Measurements from ENCODE around the gene DNMT3B. TPM values are rescaled to one million over a fixed set of nuclear protein-coding genes. Genes with fewer than 3 reads are reported as not detected.

DNMT3B gene
- total RNA-seq, 1 donor from 2014 or later: 0.75 TPM

DNA sequence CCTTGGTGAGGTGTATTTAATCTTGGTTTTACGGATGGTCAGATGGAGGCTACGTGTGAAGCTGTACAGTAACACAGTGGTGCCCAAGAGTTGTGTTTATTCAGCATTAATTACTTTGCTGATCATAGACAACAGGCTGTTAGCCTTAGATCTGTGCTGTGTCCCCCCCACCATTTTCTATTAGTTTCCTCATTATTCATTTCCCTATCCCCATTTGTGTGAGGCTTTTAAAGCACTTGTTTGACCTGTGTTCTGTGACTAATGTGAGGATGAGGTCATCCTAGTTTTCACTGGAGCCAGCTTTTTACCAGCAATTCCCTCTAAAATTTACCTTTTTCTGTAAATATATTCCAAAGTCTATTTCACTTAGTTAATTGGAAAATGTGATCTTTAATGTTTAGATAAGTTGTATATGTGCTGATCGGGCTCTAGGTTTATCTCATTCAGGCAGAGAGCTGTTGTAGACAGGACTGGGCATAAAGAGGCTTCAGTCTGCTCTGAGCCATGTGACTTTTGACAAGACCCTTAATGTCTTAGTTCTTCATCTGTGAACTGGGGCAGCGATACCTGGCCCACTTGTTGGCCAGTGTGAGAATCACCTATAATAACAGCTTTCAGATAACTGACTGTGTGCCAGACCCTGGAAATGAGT, 66.0 kb downstream of the DNMT3B start:
- Histone ChIP-seq H3K9me3 (no peaks in the 10 kb centered on the region), H3K27me3 (no peaks in the 10 kb centered on the region), H3K4me1 (no peaks in the 10 kb centered on the region), H3K4me3 (no peak overlapping the region), H3K27ac (peak overlapping the region in 1 of 2 donors; percentile 5), H3K36me3 (peaks cover 18 to 33% of the 10 kb centered on the region in 2 donors)
- no peak for DNase-seq (ENCODE audit: low spot score in 2 of 2)
- TF ChIP-seq, protein P1, sequence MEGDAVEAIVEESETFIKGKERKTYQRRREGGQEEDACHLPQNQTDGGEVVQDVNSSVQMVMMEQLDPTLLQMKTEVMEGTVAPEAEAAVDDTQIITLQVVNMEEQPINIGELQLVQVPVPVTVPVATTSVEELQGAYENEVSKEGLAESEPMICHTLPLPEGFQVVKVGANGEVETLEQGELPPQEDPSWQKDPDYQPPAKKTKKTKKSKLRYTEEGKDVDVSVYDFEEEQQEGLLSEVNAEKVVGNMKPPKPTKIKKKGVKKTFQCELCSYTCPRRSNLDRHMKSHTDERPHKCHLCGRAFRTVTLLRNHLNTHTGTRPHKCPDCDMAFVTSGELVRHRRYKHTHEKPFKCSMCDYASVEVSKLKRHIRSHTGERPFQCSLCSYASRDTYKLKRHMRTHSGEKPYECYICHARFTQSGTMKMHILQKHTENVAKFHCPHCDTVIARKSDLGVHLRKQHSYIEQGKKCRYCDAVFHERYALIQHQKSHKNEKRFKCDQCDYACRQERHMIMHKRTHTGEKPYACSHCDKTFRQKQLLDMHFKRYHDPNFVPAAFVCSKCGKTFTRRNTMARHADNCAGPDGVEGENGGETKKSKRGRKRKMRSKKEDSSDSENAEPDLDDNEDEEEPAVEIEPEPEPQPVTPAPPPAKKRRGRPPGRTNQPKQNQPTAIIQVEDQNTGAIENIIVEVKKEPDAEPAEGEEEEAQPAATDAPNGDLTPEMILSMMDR (IDR thresholded peaks at IDR 0.05): no peak
- intact Hi-C loops (cut with DNase I): no loop called here

DNA sequence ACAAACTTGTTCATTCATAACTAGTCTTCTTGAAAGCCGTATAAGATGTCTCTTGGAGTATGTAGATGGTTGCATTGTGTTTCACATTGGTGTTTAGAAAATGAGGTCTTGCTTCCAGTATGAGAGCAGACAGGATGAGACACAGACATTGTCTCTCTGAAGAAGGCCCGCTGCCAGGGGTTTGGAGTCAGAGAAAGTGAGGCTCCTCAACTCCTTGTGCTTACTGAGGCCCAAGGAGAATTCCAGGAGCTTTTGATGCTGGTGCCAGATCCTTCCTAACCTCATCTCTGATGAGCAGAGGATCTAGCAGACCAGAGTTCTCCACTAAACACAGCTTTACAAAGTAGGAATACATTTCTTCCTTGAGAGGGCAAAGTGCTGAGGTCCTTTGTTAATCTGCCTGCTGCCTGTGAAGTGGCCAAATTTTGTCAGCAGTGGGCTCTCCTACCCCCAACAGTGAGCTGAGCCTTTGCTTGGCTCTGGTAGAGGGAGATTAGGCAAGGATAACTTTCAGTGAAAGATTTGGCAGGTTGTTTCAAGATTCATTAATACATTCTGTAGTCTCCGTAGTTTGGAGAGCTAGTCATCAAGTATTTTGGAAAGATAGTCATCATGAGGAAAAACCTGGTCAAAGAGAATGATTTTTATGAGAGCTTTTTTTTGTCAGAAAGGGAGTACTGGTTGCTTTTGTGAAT, 67.3 kb downstream of the DNMT3B start:
- TF ChIP-seq, protein P1 (IDR thresholded peaks at IDR 0.05): no peak
- DNase-seq (ENCODE audit: low spot score in 2 of 2): no peak
- Histone ChIP-seq H3K4me3 (no peak overlapping the region), H3K27me3 (no peaks in the 10 kb centered on the region), H3K36me3 (peaks cover 27 to 39% of the 10 kb centered on the region in 2 donors), H3K27ac (peak overlapping the region; percentile 3 to 8), H3K9me3 (no peaks in the 10 kb centered on the region), H3K4me1 (no peaks in the 10 kb centered on the region)
- intact Hi-C loops (cut with DNase I): no loop called here

DNA sequence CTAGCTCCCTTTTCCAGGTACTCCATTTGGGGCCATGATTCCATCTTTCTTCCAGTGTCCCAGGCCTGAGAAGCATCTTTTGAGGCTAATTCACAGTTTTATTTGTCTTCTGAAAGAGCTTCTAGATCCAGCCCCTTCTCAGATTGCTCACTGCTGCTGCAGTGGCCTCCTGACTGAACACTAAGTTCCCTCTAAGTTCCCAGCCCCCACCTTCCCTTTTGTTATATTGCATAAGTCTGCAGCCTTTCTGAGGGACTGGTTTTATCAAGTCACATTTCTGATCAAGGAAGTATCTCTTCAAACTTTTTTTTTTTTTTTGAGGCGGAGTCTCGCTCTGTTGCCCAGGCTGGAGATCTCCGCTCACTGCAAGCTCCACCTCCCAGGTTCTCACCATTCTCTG, 68.3 kb downstream of the DNMT3B start:
- peak in 1 of 2 donors; percentile 69 for DNase-seq (ENCODE audit: low spot score in 2 of 2)
- no peak overlapping the region for H3K27ac ChIP-seq
- no peak overlapping the region for H3K4me3 ChIP-seq
- peaks cover 27 to 42% of the 10 kb centered on the region in 2 donors for H3K36me3 ChIP-seq
- H3K4me1 ChIP-seq: no peaks in the 10 kb centered on the region
- no peaks in the 10 kb centered on the region for H3K9me3 ChIP-seq
- no peaks in the 10 kb centered on the region for H3K27me3 ChIP-seq
- intact Hi-C loops (cut with DNase I): no loop called here
- TF ChIP-seq, protein P1 (IDR thresholded peaks at IDR 0.05): no peak

DNA sequence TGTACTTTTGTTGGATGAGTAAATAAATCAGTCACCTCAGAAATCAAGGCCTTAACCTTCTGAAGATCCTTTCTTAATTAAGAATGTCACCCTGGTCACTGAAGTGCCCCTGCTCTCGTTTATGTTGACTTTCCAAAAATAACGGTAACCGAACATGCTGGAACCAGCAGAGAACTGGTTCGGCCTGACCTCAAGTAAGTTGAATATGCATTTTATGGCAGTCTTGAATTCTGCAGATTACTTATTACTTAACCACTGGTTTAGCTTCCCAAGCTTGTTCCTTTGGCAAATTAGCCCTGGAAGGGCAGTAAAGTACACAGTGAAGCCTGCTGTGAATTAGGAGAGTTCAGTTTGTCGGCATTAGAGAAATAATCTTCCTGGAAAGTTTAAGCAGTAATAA, 69.8 kb downstream of the DNMT3B start:
- H3K27me3 ChIP-seq: no peaks in the 10 kb centered on the region
- no peaks in the 10 kb centered on the region for H3K4me1 ChIP-seq
- intact Hi-C loops (cut with DNase I): no loop called here
- peaks cover 29 to 47% of the 10 kb centered on the region in 2 donors for H3K36me3 ChIP-seq
- no peak overlapping the region for H3K4me3 ChIP-seq
- TF ChIP-seq, protein P1 (IDR thresholded peaks at IDR 0.05): no peak
- DNase-seq (ENCODE audit: low spot score in 2 of 2): no peak
- no peak overlapping the region for H3K27ac ChIP-seq
- H3K9me3 ChIP-seq: no peaks in the 10 kb centered on the region

DNA sequence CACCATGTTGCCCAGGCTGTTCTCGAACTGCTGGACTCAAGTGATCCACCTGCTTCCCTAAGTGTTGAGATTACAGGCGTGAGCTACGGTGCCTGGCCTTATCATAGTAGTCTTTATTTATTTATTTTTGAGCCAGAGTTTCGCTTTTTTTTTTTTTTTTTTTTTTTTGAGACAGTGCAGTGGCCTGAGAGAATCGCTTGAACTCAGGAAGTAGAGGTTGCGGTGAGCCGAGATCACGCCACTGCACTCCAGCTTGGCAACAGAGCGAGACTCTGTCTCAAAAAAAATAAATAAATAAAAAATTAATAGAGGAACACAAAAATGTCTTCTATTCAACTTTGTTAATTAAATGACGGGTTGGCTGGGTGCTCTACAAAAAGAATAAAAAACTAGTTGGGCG, 70.5 kb downstream of the DNMT3B start:
- Histone ChIP-seq H3K27me3 (no peaks in the 10 kb centered on the region), H3K27ac (no peak overlapping the region), H3K36me3 (peaks cover 29 to 47% of the 10 kb centered on the region in 2 donors), H3K4me3 (no peak overlapping the region), H3K4me1 (no peaks in the 10 kb centered on the region), H3K9me3 (no peaks in the 10 kb centered on the region)
- TF ChIP-seq, protein P1 (IDR thresholded peaks at IDR 0.05): no peak
- no peak for DNase-seq (ENCODE audit: low spot score in 2 of 2)
- intact Hi-C loops (cut with DNase I): no loop called here

Data from ascending aorta (tissue), 2 donors.